ENCODE measurements around the gene TAS2R7.

DNA sequence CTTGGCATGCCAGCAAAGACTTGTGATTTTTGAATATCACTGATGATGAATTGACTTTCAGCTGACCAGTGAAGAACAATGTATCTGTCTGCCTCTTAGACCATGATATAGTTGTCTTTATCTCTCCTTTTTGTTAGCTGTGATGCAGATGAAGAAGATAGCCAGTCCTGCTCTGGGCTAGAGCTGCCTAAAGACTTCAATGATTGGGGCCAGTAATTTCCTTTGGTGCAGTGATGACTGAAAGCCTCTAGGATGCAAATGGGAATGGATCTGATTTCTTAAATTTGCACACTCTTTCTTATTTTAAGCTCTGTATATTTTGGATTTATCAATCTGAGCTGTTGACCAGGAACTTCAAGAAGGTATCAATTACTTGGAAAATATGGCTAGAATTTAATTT is 7.6 kb upstream of the TAS2R7 start, which contains the start of gene TAS2R9:
- TF ChIP-seq, protein P1, sequence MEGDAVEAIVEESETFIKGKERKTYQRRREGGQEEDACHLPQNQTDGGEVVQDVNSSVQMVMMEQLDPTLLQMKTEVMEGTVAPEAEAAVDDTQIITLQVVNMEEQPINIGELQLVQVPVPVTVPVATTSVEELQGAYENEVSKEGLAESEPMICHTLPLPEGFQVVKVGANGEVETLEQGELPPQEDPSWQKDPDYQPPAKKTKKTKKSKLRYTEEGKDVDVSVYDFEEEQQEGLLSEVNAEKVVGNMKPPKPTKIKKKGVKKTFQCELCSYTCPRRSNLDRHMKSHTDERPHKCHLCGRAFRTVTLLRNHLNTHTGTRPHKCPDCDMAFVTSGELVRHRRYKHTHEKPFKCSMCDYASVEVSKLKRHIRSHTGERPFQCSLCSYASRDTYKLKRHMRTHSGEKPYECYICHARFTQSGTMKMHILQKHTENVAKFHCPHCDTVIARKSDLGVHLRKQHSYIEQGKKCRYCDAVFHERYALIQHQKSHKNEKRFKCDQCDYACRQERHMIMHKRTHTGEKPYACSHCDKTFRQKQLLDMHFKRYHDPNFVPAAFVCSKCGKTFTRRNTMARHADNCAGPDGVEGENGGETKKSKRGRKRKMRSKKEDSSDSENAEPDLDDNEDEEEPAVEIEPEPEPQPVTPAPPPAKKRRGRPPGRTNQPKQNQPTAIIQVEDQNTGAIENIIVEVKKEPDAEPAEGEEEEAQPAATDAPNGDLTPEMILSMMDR (tag by site-specific recombination; IDR thresholded peaks at IDR 0.05) = no peak
- TF ChIP-seq ZNF133 (tag by site-specific recombination; IDR thresholded peaks at IDR 0.05) = no peak
- TF ChIP-seq, protein P2, sequence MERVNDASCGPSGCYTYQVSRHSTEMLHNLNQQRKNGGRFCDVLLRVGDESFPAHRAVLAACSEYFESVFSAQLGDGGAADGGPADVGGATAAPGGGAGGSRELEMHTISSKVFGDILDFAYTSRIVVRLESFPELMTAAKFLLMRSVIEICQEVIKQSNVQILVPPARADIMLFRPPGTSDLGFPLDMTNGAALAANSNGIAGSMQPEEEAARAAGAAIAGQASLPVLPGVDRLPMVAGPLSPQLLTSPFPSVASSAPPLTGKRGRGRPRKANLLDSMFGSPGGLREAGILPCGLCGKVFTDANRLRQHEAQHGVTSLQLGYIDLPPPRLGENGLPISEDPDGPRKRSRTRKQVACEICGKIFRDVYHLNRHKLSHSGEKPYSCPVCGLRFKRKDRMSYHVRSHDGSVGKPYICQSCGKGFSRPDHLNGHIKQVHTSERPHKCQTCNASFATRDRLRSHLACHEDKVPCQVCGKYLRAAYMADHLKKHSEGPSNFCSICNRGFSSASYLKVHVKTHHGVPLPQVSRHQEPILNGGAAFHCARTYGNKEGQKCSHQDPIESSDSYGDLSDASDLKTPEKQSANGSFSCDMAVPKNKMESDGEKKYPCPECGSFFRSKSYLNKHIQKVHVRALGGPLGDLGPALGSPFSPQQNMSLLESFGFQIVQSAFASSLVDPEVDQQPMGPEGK (tag by site-specific recombination; IDR thresholded peaks at IDR 0.05) = no peak
- TF ChIP-seq, protein P3, sequence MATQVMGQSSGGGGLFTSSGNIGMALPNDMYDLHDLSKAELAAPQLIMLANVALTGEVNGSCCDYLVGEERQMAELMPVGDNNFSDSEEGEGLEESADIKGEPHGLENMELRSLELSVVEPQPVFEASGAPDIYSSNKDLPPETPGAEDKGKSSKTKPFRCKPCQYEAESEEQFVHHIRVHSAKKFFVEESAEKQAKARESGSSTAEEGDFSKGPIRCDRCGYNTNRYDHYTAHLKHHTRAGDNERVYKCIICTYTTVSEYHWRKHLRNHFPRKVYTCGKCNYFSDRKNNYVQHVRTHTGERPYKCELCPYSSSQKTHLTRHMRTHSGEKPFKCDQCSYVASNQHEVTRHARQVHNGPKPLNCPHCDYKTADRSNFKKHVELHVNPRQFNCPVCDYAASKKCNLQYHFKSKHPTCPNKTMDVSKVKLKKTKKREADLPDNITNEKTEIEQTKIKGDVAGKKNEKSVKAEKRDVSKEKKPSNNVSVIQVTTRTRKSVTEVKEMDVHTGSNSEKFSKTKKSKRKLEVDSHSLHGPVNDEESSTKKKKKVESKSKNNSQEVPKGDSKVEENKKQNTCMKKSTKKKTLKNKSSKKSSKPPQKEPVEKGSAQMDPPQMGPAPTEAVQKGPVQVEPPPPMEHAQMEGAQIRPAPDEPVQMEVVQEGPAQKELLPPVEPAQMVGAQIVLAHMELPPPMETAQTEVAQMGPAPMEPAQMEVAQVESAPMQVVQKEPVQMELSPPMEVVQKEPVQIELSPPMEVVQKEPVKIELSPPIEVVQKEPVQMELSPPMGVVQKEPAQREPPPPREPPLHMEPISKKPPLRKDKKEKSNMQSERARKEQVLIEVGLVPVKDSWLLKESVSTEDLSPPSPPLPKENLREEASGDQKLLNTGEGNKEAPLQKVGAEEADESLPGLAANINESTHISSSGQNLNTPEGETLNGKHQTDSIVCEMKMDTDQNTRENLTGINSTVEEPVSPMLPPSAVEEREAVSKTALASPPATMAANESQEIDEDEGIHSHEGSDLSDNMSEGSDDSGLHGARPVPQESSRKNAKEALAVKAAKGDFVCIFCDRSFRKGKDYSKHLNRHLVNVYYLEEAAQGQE (tag by site-specific recombination; IDR thresholded peaks at IDR 0.05) = no peak
- no peak for TF ChIP-seq ZNF529 (tag by site-specific recombination; IDR thresholded peaks at IDR 0.05; ENCODE audit: insufficient replicate concordance)
- no peak for TF ChIP-seq ZFP41 (tag by site-specific recombination; IDR thresholded peaks at IDR 0.05; ENCODE audit: borderline replicate concordance)
- no peak for TF ChIP-seq ZBTB7A (tag by site-specific recombination; IDR thresholded peaks at IDR 0.05; ENCODE audit: low read depth)
- no peak for TF ChIP-seq ZNF2 (tag by site-specific recombination; IDR thresholded peaks at IDR 0.05)
- no peak for TF ChIP-seq SP2 (tag by site-specific recombination; IDR thresholded peaks at IDR 0.05)
- TF ChIP-seq ZNF76 (tag by site-specific recombination; IDR thresholded peaks at IDR 0.05; ENCODE audit: borderline replicate concordance, low read depth) = no peak
- no peak for TF ChIP-seq YY1 (tag by site-specific recombination; IDR thresholded peaks at IDR 0.05)
- no peak for TF ChIP-seq ZNF549 (tag by site-specific recombination; IDR thresholded peaks at IDR 0.05)
- no peak for TF ChIP-seq ZNF629 (tag by site-specific recombination; IDR thresholded peaks at IDR 0.05)
